HG03064 (cell line): Measurements from ENCODE around the gene ANG.
A peak's percentile ranks its signal among the peaks of the same experiment; 100 is the strongest.

ENCODE experiments used
- ATAC-seq: cut with Tn5 transposase; IDR thresholded peaks from one replicate; pipeline ENCODE4 v1.9.1; 2021; ENCODE audit warnings: low read depth; ENCODE audit not compliant: unreplicated experiment

The ANG gene

DNA sequence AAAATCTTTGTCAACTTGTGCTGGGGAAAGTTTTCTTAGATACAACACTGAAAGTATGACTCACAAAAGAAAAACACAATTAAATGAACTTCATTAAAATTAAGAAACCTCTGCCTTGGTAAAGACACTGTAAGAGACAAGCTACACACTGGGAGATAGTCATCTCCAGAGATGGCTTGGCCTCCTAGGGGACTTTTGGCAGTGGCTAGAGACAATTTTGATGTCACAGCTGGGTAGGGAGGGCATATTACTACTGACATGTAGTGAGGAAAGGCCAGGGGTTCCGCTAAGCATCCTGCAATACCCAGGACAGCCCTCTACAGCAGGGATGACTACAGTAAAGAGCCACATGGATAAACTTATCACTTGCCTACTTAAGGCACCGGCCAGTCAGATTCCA lies 12.9 kb upstream of the ANG start:
- no peak for ATAC-seq

- no peak for ATAC-seq
These were observed 12.5 kb upstream of the ANG start for GRCh38 chr14:20676072-20676471.

- no peak for ATAC-seq
These were observed 8.7 kb upstream of the ANG start for GRCh38 chr14:20679907-20680306.

GRCh38 chr14:20680363-20680762 lies 8.2 kb upstream of the ANG start:
- ATAC-seq, result no peak

GRCh38 chr14:20680843-20681347 lies 7.7 kb upstream of the ANG start:
- ATAC-seq, result no peak

- no peak for ATAC-seq
These were observed 7.0 kb upstream of the ANG start for GRCh38 chr14:20681348-20682126.

- no peak for ATAC-seq
These were observed 6.5 kb upstream of the ANG start for GRCh38 chr14:20682127-20682434.

DNA sequence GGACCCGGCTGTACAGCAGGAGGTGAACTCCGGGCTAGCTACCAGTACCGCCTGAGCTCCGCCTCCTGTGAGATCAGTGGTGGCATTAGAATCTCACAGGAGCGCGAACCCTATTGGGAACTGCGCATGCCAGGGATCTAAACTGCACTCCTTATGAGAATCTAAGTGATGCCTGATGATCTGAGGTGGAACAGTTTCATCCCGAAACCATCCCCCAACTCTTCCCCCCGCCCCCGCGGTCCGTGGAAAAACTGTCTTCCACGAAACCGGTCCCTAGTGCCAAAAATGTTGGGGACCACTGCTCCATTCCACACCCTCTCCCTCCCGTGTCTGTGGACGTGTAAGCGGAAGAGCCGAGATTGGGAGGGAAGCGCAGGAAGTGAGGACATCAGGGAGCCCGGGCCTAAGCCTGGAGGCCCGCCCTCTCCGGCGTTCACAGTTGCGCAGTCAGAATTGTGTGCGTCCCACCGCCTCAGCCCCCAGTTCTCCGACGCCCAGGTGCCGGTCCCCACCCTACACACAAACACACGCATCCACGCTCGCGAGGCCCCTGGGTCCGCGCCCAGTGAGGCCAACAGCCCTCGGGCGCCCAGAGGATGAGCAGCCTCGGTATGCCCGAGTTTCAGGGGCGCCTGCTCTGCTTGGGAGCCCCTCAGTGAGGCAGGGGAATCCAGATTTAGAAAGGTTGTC lies 6.0 kb upstream of the ANG start:
- peak; percentile 36 for ATAC-seq

DNA sequence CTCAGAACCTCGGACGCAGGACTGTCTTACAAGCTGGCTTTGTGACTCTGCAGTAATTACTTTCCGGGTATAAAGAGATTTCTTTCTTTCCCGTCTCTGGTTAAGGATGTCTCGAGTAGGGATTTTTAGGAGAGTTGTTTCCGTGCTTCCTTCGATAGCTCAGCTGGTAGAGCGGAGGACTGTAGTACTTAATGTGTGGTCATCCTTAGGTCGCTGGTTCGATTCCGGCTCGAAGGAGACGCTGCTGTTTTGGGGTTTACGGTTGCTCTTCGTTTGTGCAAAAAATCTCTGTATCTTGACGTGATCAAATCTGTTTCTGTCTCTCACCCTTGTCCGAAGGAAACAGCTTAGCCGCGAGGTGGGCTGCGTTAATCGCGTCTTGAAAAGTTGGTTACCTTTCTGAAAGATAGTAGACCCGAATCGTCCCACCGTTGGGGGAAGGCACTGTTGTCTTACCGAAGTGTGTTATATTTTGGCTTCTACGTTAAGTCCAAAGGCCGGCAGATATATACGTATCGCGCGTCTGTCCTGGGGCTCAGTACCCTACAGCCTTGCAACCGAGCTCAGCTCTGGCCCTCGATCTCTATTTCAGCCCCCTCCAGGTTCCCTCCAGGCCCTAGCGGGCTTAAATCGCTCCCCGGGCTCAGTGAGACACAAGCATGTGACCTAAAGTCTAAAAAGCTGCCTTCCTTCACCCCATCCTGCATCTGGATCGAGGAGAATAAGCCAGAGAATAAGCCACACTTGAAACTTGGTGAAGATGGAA lies 5.3 kb upstream of the ANG start:
- peak; percentile 30 for ATAC-seq

DNA sequence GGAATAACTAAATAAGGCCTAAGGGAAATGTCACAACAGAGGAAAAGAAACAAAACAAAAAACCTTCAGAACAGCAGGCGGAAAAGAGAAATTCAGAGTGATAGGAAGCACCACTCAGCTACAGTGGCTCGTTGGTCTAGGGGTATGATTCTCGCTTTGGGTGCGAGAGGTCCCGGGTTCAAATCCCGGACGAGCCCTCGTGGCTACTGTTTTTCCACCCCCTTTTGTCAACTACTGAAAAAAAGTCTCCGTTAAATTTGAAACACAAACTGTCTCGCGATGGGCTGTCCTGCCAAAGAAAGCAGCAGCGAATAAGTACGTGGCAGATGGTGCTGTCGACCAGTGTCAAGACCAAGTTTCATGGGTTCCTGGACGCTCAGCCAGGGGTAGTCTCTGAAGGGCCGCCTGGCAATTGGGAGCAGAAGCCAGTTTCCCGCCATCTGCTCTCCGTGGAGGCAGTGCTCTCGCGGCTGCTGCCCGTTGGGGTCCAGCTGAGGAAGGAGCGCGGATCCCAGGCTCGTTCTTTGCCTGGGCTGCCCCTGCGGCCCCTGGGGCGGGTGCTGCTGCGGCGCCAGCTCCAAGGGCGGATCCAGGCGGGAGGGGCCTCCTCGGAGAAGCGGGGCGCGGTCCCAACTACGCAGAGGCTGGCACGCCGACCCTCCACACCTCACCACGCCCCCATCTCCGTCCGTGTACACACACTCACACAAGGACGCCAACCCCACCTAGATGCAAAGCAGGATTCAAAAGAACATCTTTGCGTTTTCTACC lies 4.5 kb upstream of the ANG start, which contains the start of gene RNASE4:
RNASE4 (plus strand) TSS at position 670 of the 771 bp plus-strand sequence. CDS start 14,812 bp downstream, outside the sequence.
- ATAC-seq, result peak; percentile 24

DNA sequence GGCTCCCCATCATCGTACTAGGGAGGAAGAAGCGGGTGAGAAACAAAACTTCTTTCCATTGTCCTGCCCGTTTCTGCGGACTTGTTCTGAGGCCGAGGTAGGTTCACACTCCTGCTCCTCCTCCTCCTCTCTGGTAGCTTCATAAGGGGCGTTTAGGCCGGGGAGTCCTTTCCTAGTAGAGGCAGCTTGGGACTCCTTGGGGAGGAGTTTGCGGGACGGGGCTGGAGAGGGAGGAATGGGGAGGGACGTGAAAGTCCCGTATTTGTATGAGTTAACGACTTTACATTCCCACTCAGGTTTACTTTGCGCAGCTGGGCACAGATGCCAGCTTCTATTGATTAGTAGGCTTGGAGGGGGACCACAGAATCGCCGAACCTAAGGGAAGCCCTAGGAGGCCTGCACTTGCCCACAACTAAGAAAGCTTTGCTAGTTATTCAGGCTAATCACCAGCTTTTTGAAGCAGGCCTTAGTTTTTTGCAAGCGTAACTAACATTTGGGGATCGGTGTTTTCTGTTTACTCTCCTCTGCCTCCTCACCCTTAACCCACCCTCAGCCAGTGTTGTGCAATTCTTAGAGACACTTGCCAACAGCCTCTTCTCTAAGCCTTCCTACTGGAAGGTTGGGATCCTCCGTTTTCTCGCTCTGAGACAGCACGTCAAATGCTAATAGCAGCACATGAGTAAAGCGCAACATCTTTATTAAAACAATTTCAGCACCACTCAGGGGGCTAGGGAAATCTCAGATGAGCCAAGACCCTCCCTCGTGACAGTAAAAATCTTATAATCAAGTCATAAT lies 3.7 kb upstream of the ANG start:
- no peak for ATAC-seq

DNA sequence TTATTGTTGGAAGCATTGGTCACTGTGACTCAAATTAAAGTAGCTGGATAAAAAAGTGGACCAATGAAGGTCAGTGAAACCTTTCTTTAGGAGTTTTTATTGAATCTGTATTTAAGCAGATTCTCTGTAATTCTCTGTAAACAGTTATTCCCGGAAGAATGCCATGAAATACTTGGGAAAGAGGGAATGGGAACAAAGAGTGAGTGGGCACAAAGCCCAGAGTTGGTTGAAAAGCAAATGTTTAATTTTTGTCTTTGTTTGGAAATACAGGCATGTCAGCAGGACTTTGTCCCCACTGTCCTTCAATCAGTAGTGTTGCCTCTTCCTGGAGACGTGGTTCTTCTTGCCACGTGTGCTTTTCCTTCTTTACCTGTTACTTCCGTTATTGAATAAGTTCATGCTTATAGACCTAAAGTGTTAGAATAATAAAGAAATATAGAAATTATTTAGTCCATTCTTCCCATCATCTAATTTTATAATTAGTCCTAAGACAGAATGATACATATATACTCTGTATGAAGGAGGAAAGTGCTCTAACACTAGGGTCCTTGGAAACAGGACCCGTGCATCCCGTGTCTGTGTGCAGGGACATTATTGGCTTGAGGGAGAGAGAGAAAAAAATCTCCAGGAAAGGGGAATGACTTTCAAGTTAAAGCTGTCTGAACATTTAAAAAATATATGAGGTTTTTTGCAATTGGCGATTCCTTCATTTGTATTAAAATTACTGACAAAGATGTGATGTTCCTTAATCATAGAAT lies 2.0 kb upstream of the ANG start:
- ATAC-seq, result no peak

- ATAC-seq, result no peak
These were observed 1.0 kb upstream of the ANG start for GRCh38 chr14:20687362-20688166.

DNA sequence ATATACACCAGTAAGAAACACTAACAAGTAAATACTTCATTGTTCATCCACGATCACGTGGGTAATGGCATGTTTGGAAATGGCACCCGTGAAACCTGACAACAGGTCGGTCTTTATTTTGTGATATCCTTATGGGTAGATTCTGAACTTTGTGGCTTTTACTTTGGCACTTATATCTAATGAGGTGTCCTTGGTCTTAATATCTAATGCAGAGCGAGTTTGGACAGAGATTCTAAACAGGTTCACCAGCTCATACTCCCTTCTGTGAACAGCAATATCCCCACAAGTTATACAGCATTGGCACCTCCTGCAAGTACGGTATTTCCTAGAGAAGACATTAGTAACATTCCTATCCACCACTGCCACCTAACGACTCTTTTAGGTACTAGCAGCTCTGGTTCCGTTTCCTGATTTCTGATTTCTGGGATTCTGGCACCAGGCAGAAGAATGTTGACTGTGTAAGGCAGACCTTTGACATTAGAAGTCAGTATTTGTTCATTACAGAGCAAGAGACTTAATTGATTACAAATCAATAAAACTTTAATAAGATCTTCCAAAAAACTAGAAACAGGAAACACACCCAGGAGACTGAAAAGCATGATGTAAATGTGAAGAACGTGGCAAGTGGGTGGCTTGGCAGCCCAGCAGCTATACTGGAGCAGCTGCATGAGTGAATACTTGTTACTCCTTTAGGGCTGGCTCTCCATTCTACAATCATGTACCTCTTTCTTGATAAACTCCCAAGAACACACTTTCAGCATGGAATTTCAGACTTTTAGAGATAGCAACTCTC lies 2.5 kb downstream of the ANG start:
- no peak for ATAC-seq

- ATAC-seq, result no peak
These were observed 3.7 kb downstream of the ANG start for GRCh38 chr14:20692116-20692751.

- ATAC-seq, result no peak
These were observed 8.2 kb downstream of the ANG start for GRCh38 chr14:20696764-20697163.
